DMS79 (cell line): Measurements from ENCODE around the gene RFC2.
"Not testable (repeated sequence)": the region's sequence is repeated elsewhere in the genome, so short reads cannot be mapped to it uniquely, and the experiment has no call there.

ENCODE experiments used
- DNase-seq: peaks from one replicate; lab custom pipeline; 2025; lab: John Stamatoyannopoulos, UW

RFC2 gene

DNA sequence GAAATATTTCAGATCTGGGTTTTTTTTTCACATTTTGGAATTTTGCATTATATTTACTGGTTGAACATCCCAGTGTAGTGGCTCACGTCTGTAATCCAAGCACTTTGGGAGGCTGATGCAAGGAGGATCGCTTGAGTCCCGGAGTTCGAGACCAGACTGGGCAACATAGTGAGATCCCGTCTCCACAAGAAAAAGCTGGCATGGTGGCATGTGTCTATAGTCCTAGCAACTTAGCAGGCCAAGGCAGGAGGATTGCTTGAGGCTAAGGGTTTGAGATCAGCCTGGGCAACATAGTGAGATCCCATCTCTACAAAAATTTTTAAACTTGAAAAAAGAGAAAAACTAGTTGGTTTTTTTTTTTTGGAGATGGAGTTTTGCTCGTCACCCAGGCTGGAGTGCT is 6.0 kb downstream of the RFC2 start:
- DNase-seq = no peak

DNA sequence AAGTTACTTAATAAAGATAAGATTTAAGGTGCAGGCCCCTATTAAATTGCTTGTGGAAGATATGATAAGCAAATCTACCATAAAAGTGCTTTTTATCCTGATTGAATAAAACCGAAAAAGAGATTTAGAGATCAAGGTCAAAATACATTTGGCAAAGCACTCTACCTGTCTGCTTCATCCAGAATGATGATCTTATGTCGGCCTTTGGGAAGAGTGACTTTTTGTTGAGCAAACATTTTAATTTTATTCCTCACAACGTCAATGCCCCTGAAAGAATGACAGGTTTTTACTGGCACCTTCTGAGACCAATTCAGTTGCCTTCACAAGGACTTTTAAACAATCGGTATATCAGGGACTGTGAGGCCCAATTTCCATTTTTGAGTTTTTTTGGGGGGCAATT is 7.7 kb downstream of the RFC2 start:
- no peak for DNase-seq

DNA sequence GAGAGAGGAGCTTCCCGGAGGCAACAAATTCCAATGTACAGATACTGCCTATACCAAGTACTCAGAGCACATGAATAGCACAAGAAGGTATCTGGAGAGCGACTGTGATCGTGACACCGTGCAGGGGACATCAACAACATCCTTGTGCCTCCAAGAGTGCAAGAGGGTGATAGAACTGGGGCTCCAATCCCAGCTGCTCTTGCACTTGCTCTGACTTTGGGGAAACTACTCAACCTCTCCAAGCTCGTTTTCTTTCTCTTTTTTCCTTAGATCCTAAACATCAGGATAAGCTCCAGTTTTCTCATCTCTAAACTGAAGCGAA is 12.1 kb downstream of the RFC2 start:
- no peak for DNase-seq

DNA sequence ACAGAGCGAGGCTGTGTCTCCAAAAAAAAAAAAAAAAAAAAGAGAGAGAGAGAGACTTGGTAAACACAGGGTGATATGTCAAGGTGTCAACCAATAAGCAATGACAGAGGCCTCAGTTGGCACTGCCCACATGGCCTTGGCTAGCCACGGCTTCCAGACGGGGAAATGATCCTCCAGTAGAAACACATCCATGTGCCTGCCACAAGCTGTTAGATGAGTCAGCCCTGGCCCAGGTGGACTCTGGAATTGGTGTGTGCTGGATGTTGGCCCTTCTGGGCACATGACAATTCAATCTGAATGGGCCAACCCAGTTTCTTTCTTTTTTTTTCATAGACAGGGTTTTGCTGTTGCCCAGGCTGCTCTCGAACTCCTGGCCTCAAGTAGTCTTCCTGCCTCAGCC is 13.7 kb downstream of the RFC2 start:
- no peak for DNase-seq

DNA sequence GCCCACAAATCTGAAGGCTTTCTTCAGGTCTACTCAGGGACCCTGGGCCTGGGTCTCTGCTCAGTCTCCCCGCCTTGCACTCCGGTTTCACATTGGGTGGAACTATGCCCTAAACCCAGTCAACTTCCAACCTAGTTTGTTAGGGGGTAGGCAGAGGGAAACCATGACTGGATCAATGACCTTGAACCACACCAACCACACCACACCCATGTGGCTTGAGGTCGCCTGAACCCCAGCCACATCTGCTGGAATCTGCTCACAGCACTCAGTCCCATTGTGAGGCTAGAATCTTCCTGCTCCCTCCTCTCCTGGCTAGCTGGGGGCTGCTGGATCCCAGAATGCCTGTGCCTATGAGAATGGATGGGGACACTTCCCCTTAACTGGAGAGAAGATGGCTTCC is 17.9 kb downstream of the RFC2 start:
- DNase-seq = no peak

DNA sequence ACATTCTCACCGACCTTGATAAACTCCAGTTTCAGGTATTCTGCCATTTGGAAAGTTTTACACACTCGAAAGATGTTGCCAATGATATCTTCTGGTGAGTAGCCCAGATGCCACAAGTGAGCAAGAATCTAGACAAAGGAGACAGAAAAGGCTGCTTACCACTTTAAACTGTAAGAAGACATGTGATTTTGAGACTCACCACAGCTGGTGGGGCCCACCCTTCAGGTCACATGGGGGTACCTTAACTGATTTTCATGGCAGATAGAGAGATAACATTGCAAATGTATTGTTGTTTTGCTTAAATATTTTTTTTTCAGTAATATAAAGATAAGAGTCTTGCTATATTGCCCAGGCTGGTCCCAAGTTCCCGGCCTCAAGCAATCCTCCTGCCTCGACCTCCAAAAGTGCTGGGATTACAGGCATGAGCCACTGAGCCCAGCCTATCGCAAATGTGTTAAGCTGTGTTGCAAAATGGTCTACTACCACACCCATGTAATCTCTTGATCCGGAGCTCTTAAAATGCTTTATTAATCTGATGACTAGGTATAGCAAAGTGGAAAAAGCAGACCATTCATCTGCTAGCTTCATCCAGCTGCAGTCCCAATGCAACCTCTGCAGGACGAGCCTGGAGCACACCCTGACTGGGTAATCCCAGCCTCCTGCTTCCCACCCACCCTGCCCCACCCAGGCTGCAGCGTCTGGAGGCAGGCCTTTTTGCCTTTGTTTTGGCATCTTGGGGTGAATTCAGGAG is 18.5 kb downstream of the RFC2 start:
- DNase-seq = no peak

DNA sequence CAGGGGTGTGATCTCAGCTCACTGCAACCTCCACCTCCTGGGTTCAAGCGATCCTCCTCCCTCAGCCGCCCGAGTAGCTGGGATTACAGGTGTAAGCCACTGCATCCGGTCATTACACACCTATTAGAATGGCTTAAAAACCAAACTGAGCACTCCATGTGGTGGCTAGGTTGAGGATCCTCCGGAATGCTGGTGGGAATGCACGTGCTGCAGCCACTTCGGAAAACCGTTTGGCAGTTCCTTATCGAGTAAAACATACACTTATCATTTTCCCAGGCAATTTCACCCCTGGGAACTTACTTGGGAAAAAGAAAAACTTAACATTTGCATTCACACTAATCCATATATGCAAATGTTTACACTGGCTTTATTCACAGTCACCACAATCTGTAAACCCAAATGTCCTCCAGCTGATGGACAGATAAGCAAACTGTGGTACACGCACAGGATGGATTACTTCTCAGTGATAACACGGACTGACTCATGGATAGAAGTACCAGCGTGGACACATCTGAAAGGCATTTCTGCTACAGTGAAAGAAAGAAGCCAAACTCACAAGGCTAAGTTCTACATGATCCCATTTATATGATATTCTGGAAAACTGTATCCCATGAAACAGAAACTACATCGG is 20.4 kb downstream of the RFC2 start:
- DNase-seq = no peak

DNA sequence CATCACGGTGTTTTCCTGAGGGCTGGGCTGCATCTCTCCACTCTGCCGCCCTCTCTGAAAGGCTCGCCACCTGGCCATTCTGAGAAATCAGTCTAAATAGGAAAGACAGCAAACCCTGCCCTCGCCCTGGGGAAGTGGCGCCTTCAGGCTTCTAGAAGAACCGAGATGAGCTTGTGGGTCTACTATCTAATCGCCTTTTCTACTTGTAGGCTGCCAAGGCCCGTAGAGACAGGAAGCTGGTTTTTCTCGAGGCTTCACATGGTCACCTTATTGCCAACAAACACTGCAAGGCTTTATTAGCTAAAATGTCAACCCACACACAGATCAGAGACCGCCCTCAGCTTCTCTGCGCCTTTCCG is 23.0 kb downstream of the RFC2 start:
- DNase-seq = no peak

DNA sequence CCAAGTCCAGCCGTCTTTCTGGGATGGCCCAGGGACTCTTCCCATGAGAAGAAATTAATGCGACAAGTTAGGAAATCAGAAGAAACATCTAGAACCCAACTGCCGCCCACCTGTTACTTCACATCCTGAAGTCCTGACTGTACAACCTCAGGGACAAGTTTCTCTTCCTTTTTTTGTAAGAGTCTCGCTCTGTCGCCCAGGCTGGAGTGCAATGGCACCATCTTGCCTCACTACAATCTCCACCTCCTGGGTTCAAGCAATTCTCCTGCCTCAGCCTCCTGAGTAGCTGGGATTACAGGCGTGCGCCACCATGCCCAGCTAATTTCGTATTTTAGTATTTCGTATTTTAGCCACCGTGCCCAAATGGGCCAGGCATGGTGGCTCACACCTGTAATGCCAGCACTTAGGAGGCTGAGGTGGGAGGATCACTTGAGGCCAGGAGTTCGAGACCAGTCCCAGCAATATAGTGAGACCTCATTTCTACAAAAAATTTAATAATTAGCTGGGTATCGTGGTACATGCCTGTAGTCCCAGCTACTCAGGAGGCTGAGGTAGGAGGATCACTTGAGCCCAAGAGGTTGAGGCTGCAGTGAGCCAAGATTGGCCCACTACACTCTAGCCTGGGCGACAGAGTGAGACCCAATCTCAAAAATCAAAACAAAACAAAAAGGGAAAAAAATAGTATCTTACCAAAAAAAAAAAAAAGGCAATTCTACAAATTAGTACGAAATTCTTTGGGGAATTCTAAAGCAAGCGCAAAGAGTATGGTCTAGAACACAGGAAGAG is 23.6 kb downstream of the RFC2 start:
- DNase-seq = no peak

DNA sequence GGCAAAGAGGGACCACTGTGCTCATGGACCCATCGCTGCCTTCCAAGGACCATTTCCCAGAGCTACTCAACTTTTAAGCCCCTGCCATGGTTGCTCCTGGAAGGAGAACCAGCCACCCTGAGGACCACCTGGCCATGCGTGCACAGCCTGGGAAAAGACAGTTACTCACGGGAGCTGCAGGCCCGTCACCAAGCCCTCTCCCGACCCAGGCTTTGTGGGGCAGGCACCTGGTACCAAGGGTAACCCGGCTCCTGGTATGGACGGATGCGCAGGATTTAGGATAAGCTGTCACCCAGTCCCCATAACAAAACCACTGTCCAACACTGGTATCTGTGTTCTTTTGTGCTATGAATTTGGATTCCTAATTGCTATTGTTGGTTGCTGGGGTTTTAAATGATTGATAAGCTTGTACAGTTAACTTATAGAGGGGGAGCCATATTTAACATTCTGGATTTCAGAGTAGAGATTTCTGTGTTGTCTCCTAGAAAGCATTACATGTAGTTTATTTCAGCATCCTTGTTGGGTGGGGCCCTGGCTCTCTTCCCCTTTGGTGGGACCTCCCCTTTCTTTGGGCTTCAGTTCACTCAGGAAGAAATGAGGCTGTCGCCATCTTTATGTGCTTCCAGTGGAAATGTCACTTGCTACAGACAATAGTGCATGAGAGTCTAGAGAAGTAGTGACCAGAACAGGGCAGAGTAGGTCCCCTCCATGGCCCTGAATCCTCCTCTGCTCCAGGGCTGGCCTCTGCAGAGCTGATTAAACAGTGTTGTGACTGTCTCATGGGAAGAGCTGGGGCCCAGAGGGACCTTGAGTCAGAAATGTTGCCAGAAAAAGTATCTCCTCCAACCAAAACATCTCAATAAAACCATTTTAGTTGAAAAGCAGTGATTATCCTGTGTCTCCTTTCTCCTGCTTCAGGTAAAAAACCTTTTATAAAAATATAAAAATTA is 25.0 kb downstream of the RFC2 start:
- DNase-seq = no peak

DNA sequence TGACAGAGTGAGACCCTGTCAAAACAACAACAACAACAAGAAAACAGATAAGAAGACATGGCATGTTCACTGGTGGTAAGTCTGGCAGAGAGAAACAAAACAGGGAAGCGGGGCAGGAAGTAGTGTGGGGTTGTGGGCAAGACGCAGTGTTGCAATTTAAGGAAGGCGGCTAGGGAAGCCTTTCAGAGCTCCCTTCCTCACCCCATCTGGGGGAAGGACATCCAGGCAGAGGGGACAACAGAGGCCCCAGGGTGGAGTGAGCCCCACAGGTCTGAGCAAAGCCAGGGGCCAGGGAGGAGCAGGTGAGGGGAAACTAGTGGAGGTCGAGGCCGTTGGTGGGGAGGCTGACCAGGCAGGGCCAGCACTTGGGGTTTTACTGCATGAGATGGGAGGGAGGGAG is 27.6 kb downstream of the RFC2 start:
- DNase-seq = no peak

DNA sequence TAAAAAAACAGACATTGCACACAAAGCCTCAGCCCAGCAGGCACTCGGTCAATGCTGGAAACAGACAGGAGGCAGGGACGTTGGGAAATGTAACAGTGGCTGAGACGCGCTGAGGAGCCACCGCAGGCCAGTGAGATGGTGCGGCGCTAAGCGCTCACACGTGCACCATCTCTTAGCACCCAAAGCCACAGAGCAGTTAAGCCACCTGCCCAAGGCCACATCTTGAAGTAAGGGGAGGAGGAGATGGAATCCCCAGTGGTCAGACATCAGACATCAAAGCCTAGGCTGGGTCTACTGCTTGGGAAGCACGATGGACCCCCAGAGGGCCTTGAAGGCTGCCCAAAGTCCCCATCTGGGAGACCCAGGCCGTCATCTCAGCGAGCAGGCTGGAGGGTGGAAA is 28.8 kb downstream of the RFC2 start:
- DNase-seq = no peak

DNA sequence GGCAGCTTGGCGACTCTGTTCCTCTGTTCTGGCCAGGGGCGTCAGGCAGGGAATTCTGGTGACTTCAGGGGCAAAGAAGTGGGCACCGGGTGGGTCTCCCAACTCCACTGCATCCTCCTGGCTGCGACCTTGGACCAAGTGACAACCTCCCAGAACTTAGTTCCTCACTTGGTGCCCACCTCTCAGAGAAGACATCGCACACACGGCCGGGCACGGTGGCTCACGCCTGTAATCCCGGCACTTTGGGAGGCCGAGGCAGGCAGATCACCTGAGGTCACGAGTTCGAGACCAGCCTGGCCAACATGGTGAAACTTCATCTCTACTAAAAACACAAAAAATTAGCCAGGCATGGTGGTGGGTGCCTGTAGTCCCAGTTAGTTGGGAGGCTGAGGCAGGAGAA is 29.3 kb downstream of the RFC2 start:
- DNase-seq = not testable (repeated sequence)

DNA sequence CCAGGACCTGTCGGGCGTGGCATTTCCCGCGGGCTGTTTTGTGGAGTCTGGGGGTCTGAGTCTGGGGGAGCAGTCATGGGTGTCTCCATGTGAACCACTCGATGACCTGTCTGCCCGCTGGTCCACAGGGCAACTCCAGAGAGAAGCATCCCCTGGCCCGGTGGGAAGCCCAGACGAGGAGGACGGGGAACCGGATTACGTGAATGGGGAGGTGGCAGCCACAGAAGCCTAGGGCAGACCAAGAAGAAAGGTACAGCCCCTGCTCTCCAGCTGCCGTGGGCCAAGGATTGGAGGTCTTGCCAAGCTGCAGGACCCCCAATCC is 29.7 kb downstream of the RFC2 start:
- no peak for DNase-seq

DNA sequence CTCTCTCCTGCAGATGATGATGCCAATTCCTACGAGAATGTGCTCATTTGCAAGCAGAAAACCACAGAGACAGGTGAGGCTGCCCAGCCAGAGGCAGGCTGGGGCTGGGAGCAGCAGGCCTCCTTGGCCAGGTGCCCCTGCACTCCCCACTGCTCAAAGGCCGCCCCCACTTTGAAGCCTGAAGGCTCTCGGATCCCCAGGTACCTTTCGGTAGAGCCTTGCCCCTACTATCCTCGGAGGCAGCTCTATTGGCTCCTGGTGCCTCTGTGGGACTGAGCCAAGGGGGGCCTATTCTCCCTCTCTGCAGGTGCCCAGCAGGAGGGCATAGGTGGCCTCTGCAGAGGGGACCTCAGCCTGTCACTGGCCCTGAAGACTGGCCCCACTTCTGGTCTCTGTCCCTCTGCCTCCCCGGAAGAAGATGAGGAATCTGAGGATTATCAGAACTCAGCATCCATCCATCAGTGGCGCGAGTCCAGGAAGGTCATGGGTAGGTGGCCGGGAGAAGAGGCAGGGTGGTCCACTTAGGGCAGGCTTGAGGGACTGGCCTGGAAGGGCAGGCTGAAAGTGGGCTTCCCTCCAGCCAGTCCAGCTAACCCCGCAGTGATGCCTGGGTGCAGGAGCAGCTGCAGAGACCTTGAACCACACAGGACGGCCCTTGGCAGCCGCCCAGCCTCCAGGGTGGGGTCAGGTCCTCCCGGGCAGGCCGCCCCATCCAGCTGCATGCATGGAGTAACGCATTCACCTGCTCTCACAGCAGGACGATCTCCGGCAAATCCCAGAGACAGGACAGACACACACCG is 30.3 kb downstream of the RFC2 start:
- DNase-seq = peak; percentile 37

DNA sequence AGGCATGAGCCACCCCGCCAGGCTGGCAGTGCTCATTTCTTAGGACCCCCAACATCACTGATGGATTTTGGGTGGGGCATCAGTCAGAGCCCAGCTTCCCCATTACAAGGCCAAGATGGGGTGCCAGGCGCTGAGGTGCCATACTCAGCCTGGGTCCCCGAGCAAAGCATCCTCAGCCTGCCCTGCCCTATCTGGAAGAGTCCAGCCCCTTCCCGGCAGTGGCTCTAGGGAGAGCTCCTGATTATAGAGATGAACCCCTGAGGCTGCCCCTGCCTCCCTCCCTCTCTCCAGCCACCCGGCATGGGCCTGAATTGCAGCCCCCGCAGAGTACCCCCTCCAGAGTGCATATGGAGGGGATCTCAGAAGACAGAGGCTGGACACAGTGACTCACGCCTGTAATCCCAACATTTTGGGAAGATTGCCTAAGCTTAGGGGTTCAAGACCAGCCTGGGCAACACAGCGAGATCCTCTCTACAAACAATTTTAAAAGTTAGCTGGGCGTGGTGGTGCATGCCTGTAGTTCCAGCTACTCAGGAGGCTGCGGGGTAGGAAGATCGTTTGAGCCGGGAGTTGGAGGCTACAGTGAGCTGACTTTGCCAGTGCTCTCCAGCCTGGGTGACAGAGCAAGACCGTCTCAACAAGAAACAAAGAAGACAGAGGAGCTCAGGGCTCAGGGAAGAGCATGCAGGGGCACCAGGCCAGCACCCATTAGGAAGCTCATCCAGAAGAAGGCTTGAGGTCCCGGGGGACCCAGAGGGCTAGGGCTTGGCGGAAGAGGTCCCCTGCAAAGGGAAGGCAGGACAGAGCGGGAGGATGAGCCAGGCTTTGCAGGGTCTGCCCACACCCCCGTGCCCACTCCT is 31.1 kb downstream of the RFC2 start:
- DNase-seq = no peak

DNA sequence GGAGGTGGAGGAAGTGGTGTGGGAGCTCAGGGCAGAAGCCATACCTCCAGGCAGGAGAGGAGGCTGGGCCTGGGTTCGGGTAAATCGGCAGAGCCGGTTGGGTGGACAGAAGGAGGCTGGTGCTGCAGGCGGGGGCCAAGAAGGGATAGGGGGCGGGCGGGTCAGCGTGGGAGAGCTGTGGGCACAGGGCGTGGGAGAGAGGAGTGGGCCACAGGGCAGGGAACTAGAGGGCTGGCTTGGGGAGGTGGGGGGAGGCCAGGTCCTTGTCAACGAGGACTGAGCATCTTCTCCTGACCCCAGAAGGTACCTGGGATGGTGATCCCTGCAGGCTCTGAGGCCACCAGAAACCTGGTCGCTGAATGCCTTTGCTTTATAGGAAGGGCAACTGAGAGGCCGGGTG is 32.5 kb downstream of the RFC2 start:
- DNase-seq = no peak

DNA sequence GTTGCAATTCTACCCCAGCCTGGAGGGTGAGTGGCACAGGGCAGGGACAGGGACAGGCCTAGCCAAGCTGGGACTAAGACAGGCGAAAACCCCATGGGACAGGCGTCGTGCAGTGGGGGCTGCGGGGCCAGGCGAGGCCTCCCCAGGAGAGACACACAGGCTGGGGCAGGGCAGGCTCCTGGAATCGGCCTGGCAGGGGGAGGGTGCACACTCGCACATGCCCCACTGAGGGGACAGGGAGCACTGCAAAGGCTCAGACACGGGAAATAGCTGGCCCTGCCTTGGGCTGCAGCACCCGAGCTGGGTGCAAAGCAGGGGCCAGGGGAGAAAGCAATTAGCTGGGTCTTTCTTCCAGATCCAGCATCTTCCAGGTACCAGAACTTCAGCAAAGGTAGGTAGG is 34.0 kb downstream of the RFC2 start:
- no peak for DNase-seq

DNA sequence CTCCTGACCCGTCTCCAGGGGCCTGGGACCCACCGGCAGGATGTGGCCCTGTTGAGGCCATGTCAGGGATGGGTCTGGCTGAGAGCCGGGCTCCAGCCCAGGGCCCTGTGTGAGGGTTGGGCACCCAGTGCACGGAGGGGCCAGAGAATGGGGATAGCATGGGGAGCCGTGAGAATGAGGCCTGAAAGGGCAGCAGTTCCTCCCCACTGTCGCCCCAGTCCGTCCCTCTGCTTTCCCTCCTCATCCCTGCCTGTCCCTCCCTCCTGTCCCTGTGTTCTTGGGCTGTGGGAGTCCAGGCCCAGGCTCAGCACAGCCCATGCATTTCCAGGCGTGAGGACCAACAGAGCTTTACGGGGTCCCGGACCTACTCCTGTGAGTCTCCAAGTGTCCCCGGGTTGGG is 34.8 kb downstream of the RFC2 start:
- no peak for DNase-seq

DNA sequence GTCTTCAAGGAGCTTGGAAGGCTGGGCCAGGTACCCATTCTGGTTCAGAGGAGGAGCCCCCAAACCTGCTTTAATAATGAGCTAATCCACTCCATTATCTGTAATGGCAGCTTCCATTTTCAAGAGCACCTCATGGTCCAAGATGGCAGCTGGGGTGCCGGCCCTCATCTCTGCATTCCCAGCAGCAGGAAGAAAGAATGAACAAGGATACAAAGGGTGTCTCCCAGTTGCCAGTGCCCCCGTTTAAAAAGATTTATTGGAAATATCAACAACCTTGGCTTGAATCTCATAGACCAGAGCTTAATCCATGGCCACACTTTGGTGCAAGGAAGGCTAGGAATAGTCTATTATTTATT is 35.9 kb downstream of the RFC2 start:
- DNase-seq = no peak
